GM10266 (cell line): ENCODE data around the gene ABCA12.
A peak's percentile ranks its signal among the peaks of the same experiment; 100 is the strongest.

ENCODE experiments used
- DNase-seq: peaks from one replicate; pipeline ENCODE4 v3.0.0; 2012; ENCODE audit errors: extremely low spot score
- TF ChIP-seq, protein P1 (sequence below): IDR thresholded peaks from 2 replicates; pipeline ENCODE4 v1.5.1; 2012; ENCODE audit warnings: mild to moderate bottlenecking, low read depth; ENCODE audit not compliant: control insufficient read depth, insufficient read depth; ENCODE audit errors: missing control alignments

The ABCA12 gene

DNA sequence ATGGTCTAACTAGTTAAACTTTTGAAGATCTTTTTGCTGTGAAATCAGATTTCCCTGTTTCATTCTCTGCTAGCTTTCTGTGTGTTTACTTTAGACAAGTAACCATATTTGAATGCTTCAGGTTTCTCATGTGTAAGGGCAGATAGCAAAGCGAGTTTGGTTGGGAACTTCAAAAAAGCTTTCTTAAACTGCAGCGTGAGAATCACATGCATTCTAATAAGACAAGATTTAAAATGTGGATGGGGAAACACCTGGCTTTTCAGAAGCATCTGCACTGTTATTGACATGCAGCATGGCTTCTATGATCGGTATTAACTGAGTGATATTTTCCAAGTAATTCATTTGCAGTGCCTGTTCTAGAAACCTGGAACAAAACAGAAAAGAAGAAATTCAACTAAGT is 119.3 kb downstream of the ABCA12 start:
- TF ChIP-seq, protein P1, sequence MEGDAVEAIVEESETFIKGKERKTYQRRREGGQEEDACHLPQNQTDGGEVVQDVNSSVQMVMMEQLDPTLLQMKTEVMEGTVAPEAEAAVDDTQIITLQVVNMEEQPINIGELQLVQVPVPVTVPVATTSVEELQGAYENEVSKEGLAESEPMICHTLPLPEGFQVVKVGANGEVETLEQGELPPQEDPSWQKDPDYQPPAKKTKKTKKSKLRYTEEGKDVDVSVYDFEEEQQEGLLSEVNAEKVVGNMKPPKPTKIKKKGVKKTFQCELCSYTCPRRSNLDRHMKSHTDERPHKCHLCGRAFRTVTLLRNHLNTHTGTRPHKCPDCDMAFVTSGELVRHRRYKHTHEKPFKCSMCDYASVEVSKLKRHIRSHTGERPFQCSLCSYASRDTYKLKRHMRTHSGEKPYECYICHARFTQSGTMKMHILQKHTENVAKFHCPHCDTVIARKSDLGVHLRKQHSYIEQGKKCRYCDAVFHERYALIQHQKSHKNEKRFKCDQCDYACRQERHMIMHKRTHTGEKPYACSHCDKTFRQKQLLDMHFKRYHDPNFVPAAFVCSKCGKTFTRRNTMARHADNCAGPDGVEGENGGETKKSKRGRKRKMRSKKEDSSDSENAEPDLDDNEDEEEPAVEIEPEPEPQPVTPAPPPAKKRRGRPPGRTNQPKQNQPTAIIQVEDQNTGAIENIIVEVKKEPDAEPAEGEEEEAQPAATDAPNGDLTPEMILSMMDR: no peak
- no peak for DNase-seq

DNA sequence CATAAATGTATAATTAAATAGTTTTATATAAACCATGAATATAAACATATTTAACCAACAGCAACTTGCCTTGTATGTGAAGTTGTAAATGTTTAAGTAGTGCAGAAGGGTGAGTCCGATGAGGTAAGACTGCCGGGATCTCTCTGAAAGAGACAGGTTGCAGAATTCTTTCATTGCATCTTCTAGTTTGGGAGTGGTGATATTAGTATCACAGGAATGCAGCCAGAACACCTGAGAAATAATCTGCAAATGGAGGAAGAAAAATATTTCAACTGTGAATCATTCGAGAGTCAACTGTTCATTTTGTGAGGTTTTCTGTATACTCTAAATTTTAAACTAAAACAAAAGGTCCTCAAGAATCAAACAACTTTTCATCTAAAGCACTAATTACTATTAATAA is 123.0 kb downstream of the ABCA12 start:
- DNase-seq: no peak
- TF ChIP-seq, protein P1: no peak

DNA sequence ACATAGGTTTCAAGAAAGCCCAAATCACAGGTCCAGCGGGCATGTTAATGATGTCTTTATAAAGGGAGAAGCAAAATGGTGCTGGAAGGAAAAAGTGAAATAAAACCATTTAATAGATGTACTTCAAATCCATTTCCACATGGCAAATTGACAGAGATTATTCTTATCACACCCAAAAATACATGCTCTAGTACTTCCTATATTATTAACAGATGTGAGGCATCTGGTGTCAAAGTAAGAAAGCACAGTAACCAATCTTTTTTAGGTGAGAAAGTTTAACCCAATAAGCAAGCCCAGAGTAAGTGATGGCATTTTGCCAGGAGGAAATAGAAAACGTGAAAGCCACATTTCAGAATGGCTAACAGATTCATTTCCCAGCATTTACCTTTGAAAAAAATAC is 128.0 kb downstream of the ABCA12 start:
- DNase-seq: no peak
- TF ChIP-seq, protein P1: no peak

DNA sequence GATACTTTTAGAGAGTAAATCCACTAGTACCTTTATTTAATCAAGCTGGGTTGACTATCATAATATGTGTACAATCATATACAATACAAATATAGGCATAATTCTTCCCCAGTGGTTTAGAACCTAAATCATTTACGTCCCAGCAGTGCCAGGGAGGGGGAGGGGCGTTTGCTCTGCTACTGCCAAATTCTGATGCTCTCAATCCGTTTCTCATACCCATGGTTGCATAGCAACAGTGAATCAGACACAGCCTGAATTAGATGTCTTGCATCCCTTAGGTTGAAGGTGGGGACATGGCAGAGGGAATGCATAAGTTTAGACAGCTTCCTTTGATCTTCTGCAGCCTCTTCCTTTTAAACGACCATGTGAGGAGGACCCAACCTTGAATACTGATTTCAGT is 135.4 kb downstream of the ABCA12 start:
- TF ChIP-seq, protein P1: no peak
- no peak for DNase-seq

DNA sequence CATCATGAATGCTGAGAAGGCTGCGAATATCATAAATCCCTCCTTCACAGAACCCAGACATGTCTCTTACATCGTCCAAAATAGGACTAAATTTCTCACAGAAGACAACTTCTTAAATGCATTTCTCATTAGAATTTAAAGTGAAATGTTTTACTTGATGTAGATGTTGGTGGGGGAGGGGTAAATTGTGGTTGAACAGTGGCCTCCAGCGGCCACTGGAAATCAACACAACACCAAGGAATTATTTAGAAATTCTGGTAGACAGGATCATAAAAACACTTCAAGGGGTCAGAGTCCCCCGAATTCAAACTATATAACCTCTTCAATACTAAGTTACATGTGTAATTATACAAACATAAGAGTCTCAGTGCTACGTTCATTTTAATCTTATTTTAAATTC is 135.9 kb downstream of the ABCA12 start:
- TF ChIP-seq, protein P1: peak; percentile 43
- DNase-seq: no peak

DNA sequence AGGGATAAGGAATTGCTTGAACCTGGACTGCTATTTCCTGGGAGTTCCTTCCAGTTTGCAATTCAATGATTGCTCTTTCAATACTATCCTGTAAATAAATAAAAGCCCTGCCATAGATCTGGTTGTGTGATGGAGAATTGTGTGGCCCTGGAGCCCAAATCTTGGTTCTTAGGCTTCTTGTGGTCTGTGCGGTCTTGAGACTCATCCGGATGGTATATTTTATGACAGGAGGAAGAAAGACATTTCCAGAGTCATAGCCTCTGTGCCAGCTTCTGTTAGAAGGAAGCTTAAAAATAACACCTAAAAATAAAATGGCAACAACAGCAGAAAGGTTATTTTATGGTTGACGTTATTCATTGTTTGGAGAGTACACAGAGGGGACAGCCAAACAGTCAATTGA is 137.7 kb downstream of the ABCA12 start:
- no peak for DNase-seq
- TF ChIP-seq, protein P1: no peak

DNA sequence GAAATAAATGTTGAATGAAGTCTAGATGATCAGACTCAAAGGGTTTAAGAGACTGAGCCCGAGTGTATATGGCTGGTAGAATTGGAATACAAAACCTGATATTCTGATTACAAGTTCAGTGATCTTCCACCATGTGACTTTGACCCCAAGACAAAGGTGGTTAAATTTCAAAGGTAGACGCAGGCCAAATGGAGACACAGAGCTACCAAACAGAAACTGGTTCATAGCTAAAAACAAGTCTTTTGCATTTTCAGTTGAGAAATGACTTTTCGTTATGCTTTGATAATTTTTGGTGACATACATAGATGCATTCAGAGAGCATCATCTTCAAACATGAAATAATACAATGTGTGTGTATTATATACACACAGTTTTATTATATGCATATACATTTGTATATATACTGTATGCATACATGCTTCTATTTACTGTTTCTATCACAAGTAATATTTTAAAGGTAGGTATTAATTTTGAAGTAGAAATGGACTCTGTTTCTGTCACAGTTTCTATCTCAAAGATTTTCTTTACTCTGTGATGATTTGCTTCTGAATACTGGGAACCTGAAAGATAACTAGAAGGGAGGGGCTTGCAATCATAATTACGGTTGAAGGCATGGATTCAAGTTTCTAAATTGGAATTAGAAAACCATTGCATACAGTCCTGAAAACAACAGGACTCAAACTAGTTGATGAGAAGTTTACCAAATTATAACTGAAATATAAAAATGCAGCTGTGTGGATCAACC is 142.3 kb downstream of the ABCA12 start:
- TF ChIP-seq, protein P1: no peak
- DNase-seq: peak; percentile 36
